Endodermal cell (in vitro differentiated cells): ENCODE data around the gene RDM1. TPM values are rescaled to one million over a fixed set of nuclear protein-coding genes. Genes with fewer than 3 reads are reported as not detected.

Experiments used
- DNase-seq: peaks from one replicate; pipeline ENCODE4 v3.0.0-alpha.2; 2017
- H3K27ac ChIP-seq: 2 replicates; pipeline ENCODE4 v1.5.1; 2013; ENCODE audit warnings: mild to moderate bottlenecking, low read depth, low read length, moderate library complexity
- H3K27me3 ChIP-seq: 2 replicates; pipeline ENCODE4 v1.6.1; 2013; ENCODE audit warnings: mild to moderate bottlenecking, low read length, moderate library complexity; ENCODE audit not compliant: insufficient read depth, control insufficient read depth, poor library complexity, severe bottlenecking
- H3K36me3 ChIP-seq: 2 replicates; pipeline ENCODE4 v1.7.0; 2013; ENCODE audit warnings: mild to moderate bottlenecking, low read length, moderate library complexity; ENCODE audit not compliant: control insufficient read depth, insufficient read depth
- H3K4me1 ChIP-seq: one replicate; pipeline ENCODE4 v1.7.0; 2013; ENCODE audit warnings: low read length; ENCODE audit not compliant: control insufficient read depth, insufficient read depth
- H3K4me3 ChIP-seq: 2 replicates; pipeline ENCODE4 v1.5.1; 2013; ENCODE audit warnings: mild to moderate bottlenecking, low read length, moderate library complexity
- H3K9ac ChIP-seq: 2 replicates; pipeline ENCODE4 v1.6.1; 2013; ENCODE audit warnings: mild to moderate bottlenecking, low read length, moderate library complexity; ENCODE audit not compliant: poor library complexity, severe bottlenecking; ENCODE audit errors: extremely low read depth
- H3K9me3 ChIP-seq: 2 replicates; pipeline ENCODE4 v1.6.1; 2013; ENCODE audit warnings: mild to moderate bottlenecking, low read length, moderate library complexity; ENCODE audit not compliant: control insufficient read depth
- H3K27ac Mint-ChIP-seq: 2 replicates; pipeline ENCODE4 v1.8.0; 2020; ENCODE audit warnings: mixed read lengths
- H3K27me3 Mint-ChIP-seq: 2 replicates; pipeline ENCODE4 v1.8.0; 2021; ENCODE audit warnings: mild to moderate bottlenecking, mixed read lengths; ENCODE audit not compliant: insufficient read depth
- H3K36me3 Mint-ChIP-seq: 2 replicates; pipeline ENCODE4 v1.8.0; 2020; ENCODE audit warnings: low read depth, mixed read lengths
- H3K4me1 Mint-ChIP-seq: 2 replicates; pipeline ENCODE4 v1.8.0; 2020; ENCODE audit warnings: mixed read lengths
- H3K4me3 Mint-ChIP-seq: 2 replicates; pipeline ENCODE4 v1.8.0; 2020; ENCODE audit warnings: mild to moderate bottlenecking, moderate library complexity, mixed read lengths
- H3K9me3 Mint-ChIP-seq: 2 replicates; pipeline ENCODE4 v1.8.0; 2020; ENCODE audit warnings: mild to moderate bottlenecking, mixed read lengths
- WGBS, 2 experiments: methylation state at CpG; one replicate each; pipeline versions ENCODE4 v1.1.5 to v1.1.7; 2013; ENCODE audit warnings: missing lambda C conversion rate in 2 of 2, mixed read lengths in 1 of 2; ENCODE audit not compliant: insufficient coverage in 1 of 2, insufficient read length in 1 of 2; 5-methylcytosine and 5-hydroxymethylcytosine counted together
- long read RNA-seq, 4 experiments: library from polyadenylated mRNA in 2 of 4; library from RNA in 1 of 4; library from capped mRNA in 1 of 4; stranded (forward) in 3 of 4; unstranded in 1 of 4; transcript quantifications; one replicate each; pipeline ENCODE4 v2.0.0, GENCODE V29; 2020 to 2021; ENCODE audit warnings: inconsistent platforms in 1 of 4
- polyA plus RNA-seq, 2 experiments: library from polyadenylated mRNA; stranded (reverse); fragments of 50-300 nt; gene quantifications; one replicate each; pipeline ENCODE4 v1.2.3, GENCODE V29; 2013
- total RNA-seq, 2 donors: library from RNA; stranded (reverse); fragmentation: NEBNext Ultra II Directional in 1 of 2; extraction: Animal tissue kit (Norgen Biotek cat#: 25700) in 1 of 2; gene quantifications; 2 replicates in 1 of 2; 3 replicates in 1 of 2; pipeline ENCODE4 v1.2.1, GENCODE V29; 2021
- TF ChIP-seq, protein P1 (sequence below): fragments of 200-600 bp; sonication (generic); conservative IDR thresholded peaks from 2 replicates; pipeline ENCODE4 v1.5.0; 2021; ENCODE audit warnings: antibody characterized with exemption, mild to moderate bottlenecking

The RDM1 gene, protein sequence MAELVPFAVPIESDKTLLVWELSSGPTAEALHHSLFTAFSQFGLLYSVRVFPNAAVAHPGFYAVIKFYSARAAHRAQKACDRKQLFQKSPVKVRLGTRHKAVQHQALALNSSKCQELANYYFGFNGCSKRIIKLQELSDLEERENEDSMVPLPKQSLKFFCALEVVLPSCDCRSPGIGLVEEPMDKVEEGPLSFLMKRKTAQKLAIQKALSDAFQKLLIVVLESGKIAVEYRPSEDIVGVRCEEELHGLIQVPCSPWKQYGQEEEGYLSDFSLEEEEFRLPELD
- 10 to 100 TPM in 1 of 2 donors, 1 to 10 TPM in 1; 5.3 to 14.2 TPM for total RNA-seq
- 20.2 TPM for polyA plus RNA-seq (2013, experiment 1 of 2)
- polyA plus RNA-seq (2013, experiment 2 of 2): 16.8 TPM
- long read RNA-seq, experiment 1, transcript RDM1-216 (5 exons, 779 nt): major isoform, 5 of 8 reads
- long read RNA-seq, experiment 1, partial matches to known transcripts: 0 of 8 reads
- long read RNA-seq, experiment 1, other reads (novel, unspliced or antisense): 2 of 8 reads
- long read RNA-seq, experiment 2, partial matches to known transcripts: 6 of 14 reads
- long read RNA-seq, experiment 2, other reads (novel, unspliced or antisense): 1 of 14 reads
- long read RNA-seq, experiment 3, partial matches to known transcripts: 0 of 6 reads
- long read RNA-seq, experiment 3, other reads (novel, unspliced or antisense): 0 of 6 reads
- long read RNA-seq, experiment 4, transcript RDM1-216 (5 exons, 779 nt): minor isoform, 9 of 46 reads
- long read RNA-seq, experiment 4, transcript RDM1-220 (6 exons, 1,032 nt): minor isoform, 5 of 46 reads
- long read RNA-seq, experiment 4, transcript RDM1-228 (7 exons, 1,177 nt): major isoform, 26 of 46 reads
- long read RNA-seq, experiment 4, partial matches to known transcripts: 1 of 46 reads
- long read RNA-seq, experiment 4, other reads (novel, unspliced or antisense): 2 of 46 reads

DNA sequence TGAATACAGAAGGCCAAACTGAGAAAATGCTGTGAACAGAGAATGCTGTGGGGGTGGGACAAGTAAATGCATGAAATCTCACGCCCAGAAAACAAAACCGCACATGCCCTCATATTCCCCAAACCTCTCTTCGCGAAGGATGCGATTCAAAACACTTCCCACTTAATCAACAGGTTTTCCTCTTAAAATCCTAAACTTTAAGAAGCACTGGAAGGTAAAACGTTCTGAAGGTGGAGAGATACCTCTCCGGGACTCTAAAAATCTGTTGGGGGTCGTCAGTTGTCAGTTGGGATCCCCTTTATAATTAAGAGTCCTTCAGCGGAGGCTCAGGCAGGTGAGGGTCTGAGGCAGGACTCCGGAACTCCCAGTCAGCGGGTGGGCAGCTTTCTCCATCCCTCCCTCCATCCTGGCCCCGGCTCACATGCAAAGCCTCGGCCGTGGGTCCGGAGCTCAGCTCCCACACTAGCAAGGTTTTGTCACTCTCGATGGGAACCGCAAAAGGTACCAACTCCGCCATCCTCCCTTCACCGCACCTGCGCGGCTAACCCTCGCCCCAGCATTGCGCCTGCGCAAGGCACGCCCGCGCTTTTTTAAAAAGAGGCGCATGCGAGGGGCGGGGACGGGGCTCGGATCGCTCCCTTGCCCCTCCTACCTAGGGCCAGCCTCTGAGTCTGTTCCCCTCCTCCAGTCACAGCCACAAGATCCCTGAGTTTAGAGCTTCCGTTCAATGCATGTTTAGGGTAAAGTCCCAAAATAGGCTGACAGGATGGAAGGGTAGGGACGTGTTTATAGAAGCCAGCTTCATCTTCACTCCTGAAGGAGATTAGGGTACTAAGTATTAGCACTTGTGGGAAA is at the start of gene RDM1:
RDM1 (minus strand) TSS at position 563 of the 855 bp plus-strand sequence; CDS start at position 517, 46 bp downstream.
- Histone ChIP-seq H3K4me3 (peak within 1 kb of the TSS; percentile 85), H3K9ac (peak within 1 kb of the TSS; percentile 27), H3K27ac (no peak within 1 kb of the TSS)

DNA sequence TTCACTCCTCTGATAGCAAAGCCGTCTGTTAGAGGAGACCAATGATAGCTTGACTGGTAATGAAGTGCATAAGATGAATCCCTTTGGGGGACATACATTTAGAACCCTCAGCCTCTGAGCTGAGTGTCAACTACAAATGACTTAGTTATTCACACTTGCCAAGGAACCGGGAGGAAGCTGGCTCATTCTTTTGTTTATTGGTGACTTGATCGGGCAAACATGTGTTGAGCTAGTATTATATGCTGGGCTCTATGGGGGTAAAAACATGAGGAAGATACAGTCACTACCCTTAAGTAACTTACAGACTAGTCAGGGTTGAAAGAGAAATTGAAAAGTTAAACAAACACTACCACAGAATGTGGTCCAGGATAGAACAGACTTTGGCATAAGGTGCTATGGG is 47.8 kb upstream of the RDM1 start:
- TF ChIP-seq, protein P1, sequence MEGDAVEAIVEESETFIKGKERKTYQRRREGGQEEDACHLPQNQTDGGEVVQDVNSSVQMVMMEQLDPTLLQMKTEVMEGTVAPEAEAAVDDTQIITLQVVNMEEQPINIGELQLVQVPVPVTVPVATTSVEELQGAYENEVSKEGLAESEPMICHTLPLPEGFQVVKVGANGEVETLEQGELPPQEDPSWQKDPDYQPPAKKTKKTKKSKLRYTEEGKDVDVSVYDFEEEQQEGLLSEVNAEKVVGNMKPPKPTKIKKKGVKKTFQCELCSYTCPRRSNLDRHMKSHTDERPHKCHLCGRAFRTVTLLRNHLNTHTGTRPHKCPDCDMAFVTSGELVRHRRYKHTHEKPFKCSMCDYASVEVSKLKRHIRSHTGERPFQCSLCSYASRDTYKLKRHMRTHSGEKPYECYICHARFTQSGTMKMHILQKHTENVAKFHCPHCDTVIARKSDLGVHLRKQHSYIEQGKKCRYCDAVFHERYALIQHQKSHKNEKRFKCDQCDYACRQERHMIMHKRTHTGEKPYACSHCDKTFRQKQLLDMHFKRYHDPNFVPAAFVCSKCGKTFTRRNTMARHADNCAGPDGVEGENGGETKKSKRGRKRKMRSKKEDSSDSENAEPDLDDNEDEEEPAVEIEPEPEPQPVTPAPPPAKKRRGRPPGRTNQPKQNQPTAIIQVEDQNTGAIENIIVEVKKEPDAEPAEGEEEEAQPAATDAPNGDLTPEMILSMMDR: no peak
- no peak overlapping the region for H3K4me3 Mint-ChIP-seq
- H3K4me1 ChIP-seq: no peaks in the 10 kb centered on the region
- H3K9ac ChIP-seq: no peak overlapping the region
- no peaks in the 10 kb centered on the region for H3K9me3 ChIP-seq
- no peaks in the 10 kb centered on the region for H3K36me3 ChIP-seq
- H3K27ac ChIP-seq: no peak overlapping the region
- H3K27me3 ChIP-seq: no peaks in the 10 kb centered on the region
- no peaks in the 10 kb centered on the region for H3K9me3 Mint-ChIP-seq
- peaks cover 10% of the 10 kb centered on the region for H3K4me1 Mint-ChIP-seq
- no peak overlapping the region for H3K4me3 ChIP-seq
- no peaks in the 10 kb centered on the region for H3K36me3 Mint-ChIP-seq
- 91 to 100% methylated on average over 1 to 3 of the region's 3 CpGs for WGBS, 2 experiments
- H3K27ac Mint-ChIP-seq: no peak overlapping the region
- H3K27me3 Mint-ChIP-seq: peaks cover under 1% of the 10 kb centered on the region
- no peak for DNase-seq

More for the DNA sequence above, at the start of gene RDM1:
- DNase-seq: peak; percentile 98
- WGBS, 2 experiments: 3 to 5% methylated on average over 7 to 35 of the region's 35 CpGs
- H3K9me3 ChIP-seq: no peaks in the 10 kb centered on the region
- Mint-ChIP-seq H3K36me3 (peaks cover 2% of the 10 kb centered on the region), H3K27me3 (peaks cover 5% of the 10 kb centered on the region), H3K4me1 (peaks cover 21% of the 10 kb centered on the region), H3K27ac (no peak within 1 kb of the TSS), H3K4me3 (peak within 1 kb of the TSS; percentile 73), H3K9me3 (no peaks in the 10 kb centered on the region)
- no peaks in the 10 kb centered on the region for H3K27me3 ChIP-seq
- H3K4me1 ChIP-seq: no peaks in the 10 kb centered on the region
- no peaks in the 10 kb centered on the region for H3K36me3 ChIP-seq
- TF ChIP-seq, protein P1: no peak

DNA sequence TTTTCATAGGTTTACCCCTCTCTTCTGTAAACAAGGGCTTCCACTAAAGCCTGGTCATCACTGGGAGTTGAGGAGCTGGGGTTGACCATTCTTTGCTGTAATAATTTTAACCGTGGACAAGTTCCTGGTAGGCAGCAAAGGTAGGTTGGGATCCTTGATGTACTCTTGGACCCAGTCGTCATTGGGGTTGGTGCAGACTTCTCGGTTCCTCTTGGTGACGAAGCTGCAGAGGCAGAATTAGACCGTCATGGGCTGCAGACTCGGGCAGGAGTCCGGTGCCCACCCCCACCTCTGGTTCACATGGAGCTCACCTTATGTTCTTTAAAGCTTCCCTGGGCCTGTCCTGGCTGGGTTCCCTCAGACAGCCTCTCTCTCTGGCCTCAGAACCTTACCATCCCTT is 46.9 kb upstream of the RDM1 start:
- Histone ChIP-seq H3K27me3 (no peaks in the 10 kb centered on the region), H3K4me1 (no peaks in the 10 kb centered on the region), H3K27ac (no peak overlapping the region), H3K36me3 (no peaks in the 10 kb centered on the region), H3K9me3 (no peaks in the 10 kb centered on the region), H3K9ac (no peak overlapping the region), H3K4me3 (no peak overlapping the region)
- Mint-ChIP-seq H3K36me3 (no peaks in the 10 kb centered on the region), H3K27me3 (no peaks in the 10 kb centered on the region), H3K27ac (no peak overlapping the region), H3K4me3 (no peak overlapping the region), H3K9me3 (no peaks in the 10 kb centered on the region), H3K4me1 (peaks cover 17% of the 10 kb centered on the region)
- TF ChIP-seq, protein P1: no peak
- WGBS, 2 experiments: 91 to 93% methylated on average over 5 to 7 of the region's 7 CpGs
- no peak for DNase-seq
